A673 (cell line): ENCODE measurements around the gene ACTN4. TPM values are rescaled to one million over a fixed set of nuclear protein-coding genes. Genes with fewer than 3 reads are reported as not detected.

Source experiments
- BruUV-seq: library from RNA; stranded (reverse); fragments of 400-500 nt; replicated peaks from 2 replicates; lab custom pipeline; 2021; lab: Mats Ljungman, UMichigan
- CTCF ChIA-PET: fragments of 300-600 bp; sonication (Branson Sonifier 250); formaldehyde crosslinking; loops from one replicate; lab custom pipeline; 2022; ENCODE audit warnings: antibody characterized with exemption; lab: Charles Lee
- POLR2A ChIA-PET: fragments of 300-600 bp; sonication (Branson Sonifier 250); formaldehyde crosslinking; loops from one replicate; lab custom pipeline; 2022; ENCODE audit warnings: antibody characterized with exemption; ENCODE audit not compliant: low non-redundant PET; lab: Charles Lee
- DNase-seq: peaks from one replicate; pipeline ENCODE4 v3.0.0-alpha.2; 2015; ENCODE audit warnings: low spot score
- H3K27ac ChIP-seq: fragments of 200-600 bp; sonication (generic); 2 replicates; pipeline ENCODE4 v1.5.1; 2016; ENCODE audit warnings: mixed run types, low read depth, mild to moderate bottlenecking, mixed read lengths, antibody characterized with exemption, low read length; ENCODE audit not compliant: poor library complexity, severe bottlenecking
- H3K27me3 ChIP-seq: fragments of 200-600 bp; sonication (generic); replicated peaks from 2 replicates; pipeline ENCODE4 v1.6.1; 2017; ENCODE audit warnings: mixed run types, low read depth, mild to moderate bottlenecking, mixed read lengths, antibody characterized with exemption, low read length; ENCODE audit not compliant: insufficient read depth, poor library complexity
- H3K36me3 ChIP-seq: fragments of 200-600 bp; sonication (generic); 2 replicates; pipeline ENCODE4 v1.6.1; 2016; ENCODE audit warnings: mixed run types, mild to moderate bottlenecking, mixed read lengths, antibody characterized with exemption, low read length; ENCODE audit not compliant: insufficient read depth, poor library complexity, severe bottlenecking
- H3K4me1 ChIP-seq: fragments of 200-600 bp; sonication (generic); 2 replicates; pipeline ENCODE4 v1.6.1; 2017; ENCODE audit warnings: mixed run types, mild to moderate bottlenecking, mixed read lengths, antibody characterized with exemption, low read length; ENCODE audit not compliant: insufficient read depth, poor library complexity, severe bottlenecking
- H3K4me3 ChIP-seq: fragments of 200-600 bp; sonication (generic); 2 replicates; pipeline ENCODE4 v1.5.1; 2016; ENCODE audit warnings: low read depth, mixed run types, mild to moderate bottlenecking, mixed read lengths, low read length; ENCODE audit not compliant: poor library complexity, severe bottlenecking
- H3K9me3 ChIP-seq: fragments of 200-600 bp; sonication (generic); 2 replicates; pipeline ENCODE4 v1.6.1; 2016; ENCODE audit warnings: mixed run types, low read depth, mild to moderate bottlenecking, mixed read lengths, antibody characterized with exemption, low read length; ENCODE audit not compliant: poor library complexity, severe bottlenecking
- CTCF ChIP-seq: fragments of 300-800, 200-600 bp; sonication (generic); conservative IDR thresholded peaks from 2 replicates; pipeline ENCODE4 v1.5.1; 2017; ENCODE audit warnings: low read depth, mild to moderate bottlenecking, antibody characterized with exemption, low read length, moderate library complexity, mixed read lengths
- EZH2 ChIP-seq: fragments of 200-600 bp; sonication (generic); IDR thresholded peaks from 2 replicates; pipeline ENCODE4 v1.6.1; 2017; ENCODE audit warnings: borderline replicate concordance, low read depth, mild to moderate bottlenecking, mixed read lengths, antibody characterized with exemption, low read length; ENCODE audit not compliant: poor library complexity, severe bottlenecking
- intact Hi-C: fragments of 100-400 bp; cut with micrococcal nuclease; formaldehyde crosslinking; loops from one replicate; pipeline ENCODE4 v1.10.0; 2022; ENCODE audit not compliant: unreplicated experiment
- total RNA-seq: library from RNA; stranded (reverse); gene quantifications from 2 replicates; pipeline ENCODE4 v1.2.3, GENCODE V29; 2021

The ACTN4 gene
- total RNA-seq, 1 experiment from 2014 or later: 397 TPM

- no TSS peak for BruUV-seq
- no peaks in the 10 kb centered on the region for H3K27me3 ChIP-seq
- no peak overlapping the region for H3K27ac ChIP-seq
- POLR2A ChIA-PET: no interaction called here
- CTCF ChIA-PET: no interaction called here
- H3K4me3 ChIP-seq: no peak overlapping the region
- TF ChIP-seq EZH2 (no peak), CTCF (no peak)
- peaks cover 83% of the 10 kb centered on the region for H3K36me3 ChIP-seq
- H3K4me1 ChIP-seq: no peaks in the 10 kb centered on the region
- no peaks in the 10 kb centered on the region for H3K9me3 ChIP-seq
- no peak for DNase-seq
- intact Hi-C loops: no loop called here
These were observed 61.7 kb downstream of the ACTN4 start for GRCh38 chr19:38709119-38709518.

- DNase-seq: no peak
- peaks cover 83% of the 10 kb centered on the region for H3K36me3 ChIP-seq
- intact Hi-C loops: no loop called here
- H3K4me1 ChIP-seq: no peaks in the 10 kb centered on the region
- no peak for TF ChIP-seq CTCF
- no peak for TF ChIP-seq EZH2
- ChIA-PET CTCF (no interaction called here), POLR2A (no interaction called here)
- no peak overlapping the region for H3K4me3 ChIP-seq
- H3K27me3 ChIP-seq: no peaks in the 10 kb centered on the region
- BruUV-seq: no TSS peak
- no peaks in the 10 kb centered on the region for H3K9me3 ChIP-seq
- no peak overlapping the region for H3K27ac ChIP-seq
These were observed 62.4 kb downstream of the ACTN4 start for GRCh38 chr19:38709671-38710415.

- no peak for DNase-seq
- Histone ChIP-seq H3K27me3 (no peaks in the 10 kb centered on the region), H3K9me3 (no peaks in the 10 kb centered on the region), H3K27ac (no peak overlapping the region), H3K36me3 (peaks cover 79% of the 10 kb centered on the region), H3K4me3 (no peak overlapping the region), H3K4me1 (no peaks in the 10 kb centered on the region)
- no TSS peak for BruUV-seq
- no peak for TF ChIP-seq CTCF
- TF ChIP-seq EZH2: no peak
- intact Hi-C loops: no loop called here
- ChIA-PET POLR2A (no interaction called here), CTCF (no interaction called here)
These were observed 62.9 kb downstream of the ACTN4 start for GRCh38 chr19:38710416-38710702.
